WTC11 (cell line): ENCODE results near the gene UTP4. TPM values are rescaled to one million over a fixed set of nuclear protein-coding genes. Genes with fewer than 3 reads are reported as not detected.
A peak's percentile ranks its signal among the peaks of the same experiment; 100 is the strongest.

ENCODE experiments used
- ATAC-seq: fragments of 200-7000 bp; cut with Tn5 transposase; 2 replicates; pipeline ENCODE4 v1.10.0; 2021; ENCODE audit warnings: mild to moderate bottlenecking, moderate library complexity
- CTCF ChIA-PET: fragments of 300-600 bp; sonication (Branson Sonifier 250); formaldehyde crosslinking; loops from one replicate; lab custom pipeline; 2021; ENCODE audit warnings: antibody characterized with exemption; lab: Charles Lee
- POLR2A ChIA-PET: fragments of 350-600 bp; sonication (Branson Sonifier 250); formaldehyde crosslinking; loops from one replicate; lab custom pipeline; 2021; ENCODE audit warnings: antibody characterized with exemption; lab: Charles Lee
- DNase-seq: peaks from one replicate; pipeline ENCODE4 v3.0.0; 2021; ENCODE audit warnings: low spot score
- H3K27ac Mint-ChIP-seq: 2 replicates; pipeline ENCODE4 v1.8.0; 2021; ENCODE audit warnings: mixed read lengths
- H3K27me3 Mint-ChIP-seq: 2 replicates; pipeline ENCODE4 v1.8.0; 2021; ENCODE audit warnings: low read depth, mild to moderate bottlenecking, moderate library complexity, mixed read lengths
- H3K36me3 Mint-ChIP-seq: 2 replicates; pipeline ENCODE4 v1.8.0; 2021; ENCODE audit warnings: mixed read lengths
- H3K4me1 Mint-ChIP-seq: 2 replicates; pipeline ENCODE4 v1.8.0; 2022; ENCODE audit warnings: mixed read lengths
- H3K4me3 Mint-ChIP-seq: 2 replicates; pipeline ENCODE4 v1.8.0; 2021; ENCODE audit warnings: mild to moderate bottlenecking, moderate library complexity, mixed read lengths
- H3K9me3 Mint-ChIP-seq: 2 replicates; pipeline ENCODE4 v1.8.0; 2021; ENCODE audit warnings: mixed read lengths
- ATF1 ChIP-seq: sonication (generic); formaldehyde crosslinking; IDR thresholded peaks from 2 replicates; pipeline ENCODE4 v1.8.1; 2023; ENCODE audit warnings: mild to moderate bottlenecking, moderate library complexity, missing genetic modification reagents
- ATF3 ChIP-seq: sonication (generic); formaldehyde crosslinking; conservative IDR thresholded peaks from 2 replicates; pipeline ENCODE4 v1.8.1; 2022; ENCODE audit warnings: mild to moderate bottlenecking, missing genetic modification reagents
- CBFB ChIP-seq: sonication (generic); formaldehyde crosslinking; IDR thresholded peaks from 2 replicates; pipeline ENCODE4 v1.8.1; 2022; ENCODE audit warnings: mild to moderate bottlenecking, low read depth, missing genetic modification reagents
- FOXK1 ChIP-seq: sonication (generic); formaldehyde crosslinking; IDR thresholded peaks from 2 replicates; pipeline ENCODE4 v1.8.0; 2022; ENCODE audit warnings: mild to moderate bottlenecking, moderate library complexity, missing genetic modification reagents
- HMGA2 ChIP-seq: fragments of 250-450 bp; sonication (Bioruptor Pico); IDR thresholded peaks from 2 replicates; pipeline ENCODE4 v1.4.0; 2021; ENCODE audit warnings: mild to moderate bottlenecking, moderate library complexity
- KAT7 ChIP-seq: sonication (generic); formaldehyde crosslinking; IDR thresholded peaks from 2 replicates; pipeline ENCODE4 v1.8.1; 2023; ENCODE audit warnings: missing genetic modification reagents, mild to moderate bottlenecking, borderline replicate concordance
- MYBL2 ChIP-seq: sonication (generic); formaldehyde crosslinking; IDR thresholded peaks from 2 replicates; pipeline ENCODE4 v1.8.1; 2023; ENCODE audit warnings: mild to moderate bottlenecking, moderate library complexity, missing genetic modification reagents
- NFE2L1 ChIP-seq: sonication (generic); formaldehyde crosslinking; IDR thresholded peaks from 2 replicates; pipeline ENCODE4 v1.8.1; 2023; ENCODE audit warnings: missing genetic modification reagents
- SMAD4 ChIP-seq: sonication (generic); formaldehyde crosslinking; IDR thresholded peaks from 2 replicates; pipeline ENCODE4 v1.8.0; 2022; ENCODE audit warnings: mild to moderate bottlenecking, missing genetic modification reagents
- TCF7 ChIP-seq: sonication (generic); formaldehyde crosslinking; IDR thresholded peaks from 2 replicates; pipeline ENCODE4 v1.8.0; 2022; ENCODE audit warnings: mild to moderate bottlenecking, low read depth, missing genetic modification reagents, moderate library complexity
- TEAD4 ChIP-seq: sonication (generic); formaldehyde crosslinking; IDR thresholded peaks from 2 replicates; pipeline ENCODE4 v1.8.0; 2022; ENCODE audit warnings: mild to moderate bottlenecking, missing genetic modification reagents
- ZBTB21 ChIP-seq: sonication (generic); formaldehyde crosslinking; IDR thresholded peaks from 2 replicates; pipeline ENCODE4 v1.8.1; 2023; ENCODE audit warnings: mild to moderate bottlenecking, missing genetic modification reagents, borderline replicate concordance
- ZNF263 ChIP-seq: sonication (generic); formaldehyde crosslinking; IDR thresholded peaks from 2 replicates; pipeline ENCODE4 v1.8.1; 2022; ENCODE audit warnings: low read depth, mild to moderate bottlenecking, moderate library complexity, missing genetic modification reagents
- ZNF532 ChIP-seq: fragments of 250-450 bp; sonication (Bioruptor Pico); IDR thresholded peaks from 2 replicates; pipeline ENCODE4 v1.9.0; 2021; ENCODE audit warnings: mild to moderate bottlenecking, borderline replicate concordance
- total RNA-seq: library from RNA; stranded (reverse); gene quantifications from 3 replicates; pipeline ENCODE4 v1.2.3, GENCODE V29; 2021
- TF ChIP-seq, protein P1 (sequence below): sonication (generic); formaldehyde crosslinking; IDR thresholded peaks from 2 replicates; pipeline ENCODE4 v1.8.1; 2023; ENCODE audit warnings: mild to moderate bottlenecking, missing genetic modification reagents, moderate library complexity
- TF ChIP-seq, protein P2 (sequence below): fragments of 200-600 bp; IDR thresholded peaks from 2 replicates; pipeline ENCODE4 v1.8.0; 2022; ENCODE audit warnings: antibody characterized with exemption
- TF ChIP-seq, protein P3 (sequence below): fragments of 250-450 bp; sonication (Bioruptor Pico); IDR thresholded peaks from 2 replicates; pipeline ENCODE4 v1.9.0; 2021; ENCODE audit warnings: mild to moderate bottlenecking
- TF ChIP-seq, protein P4 (sequence below): sonication (generic); formaldehyde crosslinking; IDR thresholded peaks from 2 replicates; pipeline ENCODE4 v1.8.1; 2023; ENCODE audit warnings: mild to moderate bottlenecking, moderate library complexity, missing genetic modification reagents
- TF ChIP-seq, protein P5 (sequence below): sonication (generic); formaldehyde crosslinking; IDR thresholded peaks from 2 replicates; pipeline ENCODE4 v1.8.1; 2022; ENCODE audit warnings: mild to moderate bottlenecking, moderate library complexity, missing genetic modification reagents

The UTP4 gene
- total RNA-seq, 1 experiment from 2014 or later, result 85.7 TPM

DNA sequence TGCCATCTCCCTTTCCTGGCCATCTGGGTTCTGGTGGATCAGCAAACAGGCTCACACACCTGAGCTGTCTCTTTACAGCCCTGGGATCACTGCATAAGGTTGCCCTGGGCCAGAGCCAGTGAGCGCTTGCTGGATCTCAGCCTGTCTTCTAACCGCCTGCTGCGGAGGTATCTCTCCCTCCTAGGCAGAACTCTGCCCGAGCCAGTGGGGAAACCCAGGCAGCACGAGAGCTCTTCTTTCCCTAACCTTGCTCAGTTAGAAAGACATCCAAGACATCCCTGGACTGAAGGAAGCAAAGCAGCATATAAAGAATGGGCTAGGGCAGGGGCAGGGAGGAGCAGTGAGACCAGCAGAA is 20.6 kb upstream of the UTP4 start (continued):
- TF ChIP-seq FOXK1 (CRISPR knock-in tag) (no peak), MYBL2 (no peak), ZNF532 (CRISPR knock-in tag) (no peak), SMAD4 (CRISPR knock-in tag) (no peak), TCF7 (CRISPR knock-in tag) (no peak)
- TF ChIP-seq, protein P1, sequence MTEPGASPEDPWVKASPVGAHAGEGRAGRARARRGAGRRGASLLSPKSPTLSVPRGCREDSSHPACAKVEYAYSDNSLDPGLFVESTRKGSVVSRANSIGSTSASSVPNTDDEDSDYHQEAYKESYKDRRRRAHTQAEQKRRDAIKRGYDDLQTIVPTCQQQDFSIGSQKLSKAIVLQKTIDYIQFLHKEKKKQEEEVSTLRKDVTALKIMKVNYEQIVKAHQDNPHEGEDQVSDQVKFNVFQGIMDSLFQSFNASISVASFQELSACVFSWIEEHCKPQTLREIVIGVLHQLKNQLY (CRISPR knock-in tag), result no peak

- TF ChIP-seq, protein P2, sequence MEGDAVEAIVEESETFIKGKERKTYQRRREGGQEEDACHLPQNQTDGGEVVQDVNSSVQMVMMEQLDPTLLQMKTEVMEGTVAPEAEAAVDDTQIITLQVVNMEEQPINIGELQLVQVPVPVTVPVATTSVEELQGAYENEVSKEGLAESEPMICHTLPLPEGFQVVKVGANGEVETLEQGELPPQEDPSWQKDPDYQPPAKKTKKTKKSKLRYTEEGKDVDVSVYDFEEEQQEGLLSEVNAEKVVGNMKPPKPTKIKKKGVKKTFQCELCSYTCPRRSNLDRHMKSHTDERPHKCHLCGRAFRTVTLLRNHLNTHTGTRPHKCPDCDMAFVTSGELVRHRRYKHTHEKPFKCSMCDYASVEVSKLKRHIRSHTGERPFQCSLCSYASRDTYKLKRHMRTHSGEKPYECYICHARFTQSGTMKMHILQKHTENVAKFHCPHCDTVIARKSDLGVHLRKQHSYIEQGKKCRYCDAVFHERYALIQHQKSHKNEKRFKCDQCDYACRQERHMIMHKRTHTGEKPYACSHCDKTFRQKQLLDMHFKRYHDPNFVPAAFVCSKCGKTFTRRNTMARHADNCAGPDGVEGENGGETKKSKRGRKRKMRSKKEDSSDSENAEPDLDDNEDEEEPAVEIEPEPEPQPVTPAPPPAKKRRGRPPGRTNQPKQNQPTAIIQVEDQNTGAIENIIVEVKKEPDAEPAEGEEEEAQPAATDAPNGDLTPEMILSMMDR, result peak; percentile 80
- TF ChIP-seq ZNF263, result no peak
- TF ChIP-seq, all 79 proteins: peak for 1
- Mint-ChIP-seq H3K27me3 (no peaks in the 10 kb centered on the region), H3K36me3 (peaks cover 74% of the 10 kb centered on the region), H3K27ac (peak overlapping the region; percentile 77), H3K4me3 (no peak overlapping the region), H3K9me3 (no peaks in the 10 kb centered on the region), H3K4me1 (peaks cover 42% of the 10 kb centered on the region)
- CTCF ChIA-PET, result interaction anchor here (0.6 to 3.4 kb wide), 27 partner anchors 11 to 268 kb away, joined by 3 to 49 read pairs (median 4); no protein-coding TSS in a partner anchor
- POLR2A ChIA-PET, result interaction anchor here (0.9 kb wide), 1 partner anchor 12 kb away, joined by 3 read pairs; no protein-coding TSS in a partner anchor
- ATAC-seq, result peak; percentile 81
- peak; percentile 89 for DNase-seq
Measured at GRCh38 chr16:69112285-69113129, 19.9 kb upstream of the UTP4 start.

GRCh38 chr16:69113216-69113615 is 19.2 kb upstream of the UTP4 start:
- Mint-ChIP-seq H3K9me3 (no peaks in the 10 kb centered on the region), H3K36me3 (peaks cover 82% of the 10 kb centered on the region), H3K4me1 (peaks cover 37% of the 10 kb centered on the region), H3K4me3 (no peak overlapping the region), H3K27me3 (no peaks in the 10 kb centered on the region), H3K27ac (peak overlapping the region; percentile 63; the same call in 1 of the 2 replicates)
- DNase-seq (peak; percentile 6), ATAC-seq (no peak)
- ChIA-PET CTCF (interaction anchor here (0.9 to 3.4 kb wide), 21 partner anchors 10 to 251 kb away, joined by 3 to 49 read pairs (median 4); no protein-coding TSS in a partner anchor), POLR2A (interaction anchor here (0.5 kb wide), 1 partner anchor 626 kb away, joined by 3 read pairs; no protein-coding TSS in a partner anchor)
- no peak for TF ChIP-seq CBFB (CRISPR knock-in tag)
- TF ChIP-seq, protein P3, sequence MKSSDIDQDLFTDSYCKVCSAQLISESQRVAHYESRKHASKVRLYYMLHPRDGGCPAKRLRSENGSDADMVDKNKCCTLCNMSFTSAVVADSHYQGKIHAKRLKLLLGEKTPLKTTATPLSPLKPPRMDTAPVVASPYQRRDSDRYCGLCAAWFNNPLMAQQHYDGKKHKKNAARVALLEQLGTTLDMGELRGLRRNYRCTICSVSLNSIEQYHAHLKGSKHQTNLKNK, result no peak
- TF ChIP-seq TEAD4 (CRISPR knock-in tag), result no peak
- TF ChIP-seq SMAD4 (CRISPR knock-in tag), result no peak
- TF ChIP-seq HMGA2 (CRISPR knock-in tag), result no peak
- TF ChIP-seq ZBTB21, result no peak
- TF ChIP-seq NFE2L1 (CRISPR knock-in tag), result no peak
- TF ChIP-seq, protein P2, result no peak
- no peak for TF ChIP-seq ATF1 (CRISPR knock-in tag)
- TF ChIP-seq, protein P4, sequence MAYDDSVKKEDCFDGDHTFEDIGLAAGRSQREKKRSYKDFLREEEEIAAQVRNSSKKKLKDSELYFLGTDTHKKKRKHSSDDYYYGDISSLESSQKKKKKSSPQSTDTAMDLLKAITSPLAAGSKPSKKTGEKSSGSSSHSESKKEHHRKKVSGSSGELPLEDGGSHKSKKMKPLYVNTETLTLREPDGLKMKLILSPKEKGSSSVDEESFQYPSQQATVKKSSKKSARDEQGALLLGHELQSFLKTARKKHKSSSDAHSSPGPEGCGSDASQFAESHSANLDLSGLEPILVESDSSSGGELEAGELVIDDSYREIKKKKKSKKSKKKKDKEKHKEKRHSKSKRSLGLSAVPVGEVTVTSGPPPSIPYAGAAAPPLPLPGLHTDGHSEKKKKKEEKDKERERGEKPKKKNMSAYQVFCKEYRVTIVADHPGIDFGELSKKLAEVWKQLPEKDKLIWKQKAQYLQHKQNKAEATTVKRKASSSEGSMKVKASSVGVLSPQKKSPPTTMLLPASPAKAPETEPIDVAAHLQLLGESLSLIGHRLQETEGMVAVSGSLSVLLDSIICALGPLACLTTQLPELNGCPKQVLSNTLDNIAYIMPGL, result no peak
- TF ChIP-seq, protein P5, sequence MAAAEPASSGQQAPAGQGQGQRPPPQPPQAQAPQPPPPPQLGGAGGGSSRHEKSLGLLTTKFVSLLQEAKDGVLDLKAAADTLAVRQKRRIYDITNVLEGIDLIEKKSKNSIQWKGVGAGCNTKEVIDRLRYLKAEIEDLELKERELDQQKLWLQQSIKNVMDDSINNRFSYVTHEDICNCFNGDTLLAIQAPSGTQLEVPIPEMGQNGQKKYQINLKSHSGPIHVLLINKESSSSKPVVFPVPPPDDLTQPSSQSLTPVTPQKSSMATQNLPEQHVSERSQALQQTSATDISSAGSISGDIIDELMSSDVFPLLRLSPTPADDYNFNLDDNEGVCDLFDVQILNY (CRISPR knock-in tag), result no peak
- TF ChIP-seq ATF3 (CRISPR knock-in tag), result no peak
- TF ChIP-seq KAT7, result no peak
